Pancreas (tissue), 10 donors: ENCODE results near the gene SEC16A. TPM values are rescaled to one million over a fixed set of nuclear protein-coding genes. Genes with fewer than 3 reads are reported as not detected.

ENCODE experiments used
- ATAC-seq, 4 donors: fragments of 200-7000 bp; cut with Tn5 transposase; one replicate each; pipeline versions ENCODE4 v1.8.0 to v1.9.1; 2020; ENCODE audit warnings: mild to moderate bottlenecking in 4 of 4, moderate library complexity in 4 of 4
- DNase-seq, 6 donors: peaks; one replicate each; pipeline ENCODE4 v3.0.0-alpha.2; 2020
- FAIRE-seq: peaks from 2 replicates; lab custom pipeline; 2012; peaks lifted over from hg19 to GRCh38; lab: Jason Lieb, UNC
- H3K27ac ChIP-seq, 4 donors: fragments of 200-600 bp; sonication (generic); 1 replicate in 3 of 4; 2 replicates in 1 of 4; pipeline versions ENCODE4 v1.5.0 to v1.8.0; 2020
- H3K27me3 ChIP-seq, 4 donors: fragments of 200-600 bp; one replicate each; pipeline ENCODE4 v1.8.0; 2021
- H3K36me3 ChIP-seq, 3 donors: fragments of 200-600 bp; sonication (generic) in 1 of 3; one replicate each; pipeline versions ENCODE4 v1.5.0 to v1.8.0; 2020 to 2021
- H3K4me1 ChIP-seq, 3 donors: fragments of 200-600 bp; one replicate each; pipeline ENCODE4 v1.8.0; 2021
- H3K4me3 ChIP-seq, 4 donors: fragments of 200-600 bp; sonication (generic) in 2 of 4; one replicate each; pipeline versions ENCODE4 v1.5.0 to v1.8.0; 2020 to 2021
- H3K9me3 ChIP-seq, 4 donors: fragments of 200-600 bp; one replicate each; pipeline ENCODE4 v1.8.0; 2021
- WGBS, 2 donors: extraction: QIAGEN DNeasy Blood & Tissue Kit; methylation state at CpG; one replicate each; pipeline ENCODE4 v1.1.7; 2013; 5-methylcytosine and 5-hydroxymethylcytosine counted together
- intact Hi-C, 3 donors: fragments of 100-400 bp; cut with DNase I; formaldehyde crosslinking; loops; one replicate each; pipeline versions ENCODE4 v1.11.1 to v1.14.2; 2022
- polyA plus RNA-seq, 2 donors: library from polyadenylated mRNA; stranded (reverse); fragments of 200-250 nt; gene quantifications; one replicate each; pipeline ENCODE4 v1.2.3, GENCODE V29; 2013
- total RNA-seq, 6 donors: library from RNA; stranded (reverse); fragmentation: NEBNext Ultra II Directional in 4 of 6; extraction: Animal tissue kit (Norgen Biotek cat#: 25700) in 4 of 6; gene quantifications; one replicate each; pipeline versions ENCODE4 v1.2.1 to v1.2.4, GENCODE V29; 2021 to 2023
- TF ChIP-seq, protein P1 (sequence below), 4 donors: fragments of 200-600 bp; sonication (generic) in 3 of 4; IDR thresholded peaks; one replicate each; pipeline versions ENCODE4 v1.5.0 to v1.8.0; 2021; ENCODE audit warnings: antibody characterized with exemption in 4 of 4
- donor health status: healthy with polysubstance abuse.
- donor health status: DM: no; HTN: no; CAD: no; lungs with moderate emphysema.
- donor health status: DM: no; HTN: no; CAD: no.
- donor health status: control.
- donor health status: control.
- donor health status: Bipolar disorder and iron deficiency.
- donor health status: DM: yes; HTN: yes; CAD: no.
- donor health status: DM: no; HTN: no; CAD: no.
- donor health status: DM: no; HTN: no; CAD: no.
- donor health status: DM: yes; HTN: yes; CAD: no.

Gene SEC16A
- total and polyA plus RNA-seq, 8 donors: 32.1 to 66.9 (median 40.8) TPM

DNA sequence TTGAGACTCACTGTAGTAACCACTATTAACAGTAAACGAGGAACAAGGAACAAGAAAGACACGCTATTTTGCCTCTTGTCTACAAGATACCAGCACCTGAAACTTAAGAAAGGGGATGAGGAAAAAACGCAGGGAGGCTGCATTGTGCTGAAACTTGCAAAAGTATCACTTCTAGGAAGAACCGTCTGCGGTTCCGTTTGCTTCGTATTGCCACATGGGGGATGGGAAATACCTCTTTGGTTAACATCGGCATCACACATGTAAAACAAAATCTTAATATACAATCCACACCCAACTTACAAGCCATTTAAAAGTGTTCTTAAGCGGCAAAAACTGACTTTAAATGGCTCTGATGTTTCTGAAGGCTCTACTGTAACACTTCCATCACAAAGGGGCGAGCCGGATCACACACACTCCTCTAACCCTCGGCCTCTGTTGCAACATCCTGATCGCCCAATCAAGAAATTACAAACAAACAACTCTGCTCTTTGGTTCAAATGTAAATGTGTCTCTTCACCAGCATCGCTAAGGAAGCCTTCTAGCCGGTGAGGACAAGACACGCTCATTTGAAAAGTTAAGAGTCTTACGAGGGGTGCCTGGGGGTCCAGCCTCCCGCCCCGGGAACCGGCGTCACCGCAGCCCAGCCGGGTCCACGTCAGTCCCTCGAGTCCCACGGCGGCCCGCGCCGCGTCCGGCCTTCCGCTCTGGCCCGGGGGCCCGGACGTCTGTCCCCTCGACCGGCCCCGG lies 621 bp downstream of the SEC16A start:
- TF ChIP-seq, protein P1, sequence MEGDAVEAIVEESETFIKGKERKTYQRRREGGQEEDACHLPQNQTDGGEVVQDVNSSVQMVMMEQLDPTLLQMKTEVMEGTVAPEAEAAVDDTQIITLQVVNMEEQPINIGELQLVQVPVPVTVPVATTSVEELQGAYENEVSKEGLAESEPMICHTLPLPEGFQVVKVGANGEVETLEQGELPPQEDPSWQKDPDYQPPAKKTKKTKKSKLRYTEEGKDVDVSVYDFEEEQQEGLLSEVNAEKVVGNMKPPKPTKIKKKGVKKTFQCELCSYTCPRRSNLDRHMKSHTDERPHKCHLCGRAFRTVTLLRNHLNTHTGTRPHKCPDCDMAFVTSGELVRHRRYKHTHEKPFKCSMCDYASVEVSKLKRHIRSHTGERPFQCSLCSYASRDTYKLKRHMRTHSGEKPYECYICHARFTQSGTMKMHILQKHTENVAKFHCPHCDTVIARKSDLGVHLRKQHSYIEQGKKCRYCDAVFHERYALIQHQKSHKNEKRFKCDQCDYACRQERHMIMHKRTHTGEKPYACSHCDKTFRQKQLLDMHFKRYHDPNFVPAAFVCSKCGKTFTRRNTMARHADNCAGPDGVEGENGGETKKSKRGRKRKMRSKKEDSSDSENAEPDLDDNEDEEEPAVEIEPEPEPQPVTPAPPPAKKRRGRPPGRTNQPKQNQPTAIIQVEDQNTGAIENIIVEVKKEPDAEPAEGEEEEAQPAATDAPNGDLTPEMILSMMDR (IDR thresholded peaks at IDR 0.05): no peak
- peaks cover 15 to 28% (median 22%) of the 10 kb centered on the region in 3 donors for H3K4me1 ChIP-seq
- ATAC-seq: no peak
- no peaks in the 10 kb centered on the region for H3K27me3 ChIP-seq
- peak overlapping the region; percentile 91 to 98 (median 96) for H3K27ac ChIP-seq
- H3K36me3 ChIP-seq: peaks cover 0 to 2% (median under 1%) of the 10 kb centered on the region in 3 donors
- intact Hi-C loops: loop anchor here in 1 of 3 donors (10.0 kb wide), 1 partner anchor 233 kb away; the partner anchor contains the start of gene DIPK1B
- no peak for DNase-seq
- no peak for FAIRE-seq
- no peaks in the 10 kb centered on the region for H3K9me3 ChIP-seq
- H3K4me3 ChIP-seq: peak overlapping the region; percentile 70 to 99 (median 94)
- 0 to 1% methylated on average over 35 to 39 of the region's 39 CpGs for whole genome bisulfite sequencing, 2 donors

DNA sequence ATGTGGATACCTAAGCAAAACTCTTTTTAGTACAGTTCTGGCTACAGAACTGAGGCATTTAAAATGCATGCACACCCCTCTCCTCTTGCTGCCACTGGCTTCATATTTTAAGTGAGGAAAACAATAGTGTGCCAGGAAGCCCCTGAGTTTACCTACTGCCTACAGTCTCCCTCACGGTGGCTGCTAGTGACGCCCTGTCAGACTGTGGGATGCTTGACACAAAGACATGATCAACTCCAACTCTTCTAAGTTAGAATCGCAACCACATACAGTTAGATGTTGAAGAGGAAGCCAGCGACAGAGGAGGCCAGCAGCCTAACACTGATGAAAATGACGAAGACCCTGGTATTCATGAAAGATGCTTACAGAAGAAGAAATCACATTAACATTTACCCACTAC lies 1.3 kb downstream of the SEC16A start:
- FAIRE-seq: no peak

DNA sequence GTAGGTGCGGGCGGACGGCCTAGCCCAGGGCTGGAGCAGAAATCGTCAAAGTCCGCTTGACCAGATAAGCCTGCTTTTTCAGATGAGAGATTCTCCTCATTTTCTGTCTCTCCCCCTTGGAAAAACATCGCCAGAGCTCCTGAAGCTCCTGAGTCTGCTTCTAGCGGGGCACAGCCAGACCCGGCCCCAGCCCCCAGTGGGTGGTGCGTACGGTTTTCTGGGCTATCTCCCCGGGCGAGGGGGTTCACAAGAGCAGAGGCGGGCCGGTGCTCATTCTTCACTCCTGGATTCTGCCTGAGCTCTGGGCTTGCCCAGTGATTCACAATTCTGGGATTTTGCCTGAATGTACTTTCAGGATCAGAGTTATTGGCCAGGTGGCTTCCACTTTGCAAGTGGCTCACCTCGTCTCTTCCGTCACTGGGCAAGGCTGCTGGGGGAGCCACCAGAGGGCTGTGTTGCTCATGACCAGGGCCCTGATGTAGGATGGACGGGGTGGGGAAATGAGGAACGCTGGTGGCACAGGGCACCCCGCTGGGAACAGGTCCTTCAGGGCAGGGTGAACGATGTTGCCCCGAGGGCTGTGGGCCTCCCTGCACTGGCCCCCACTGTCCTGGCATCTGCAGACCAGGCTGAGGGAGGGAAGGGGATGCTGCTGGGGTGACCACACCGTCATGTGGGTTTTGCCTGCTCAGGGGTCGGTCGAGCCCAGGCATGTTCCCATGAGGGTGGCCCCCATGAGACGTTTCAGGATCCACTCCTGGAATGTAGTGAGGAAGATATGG lies 6.3 kb downstream of the SEC16A start:
- Histone ChIP-seq H3K4me1 (peaks cover 4 to 10% (median 7%) of the 10 kb centered on the region in 3 donors), H3K9me3 (no peaks in the 10 kb centered on the region), H3K27ac (no peak overlapping the region), H3K36me3 (peaks cover 4 to 55% (median 39%) of the 10 kb centered on the region in 3 donors), H3K27me3 (no peaks in the 10 kb centered on the region), H3K4me3 (no peak overlapping the region)
- WGBS, 2 donors: 88 to 92% methylated on average over 25 of the region's 25 CpGs
- ATAC-seq (no peak), FAIRE-seq (no peak), DNase-seq (peak in 1 of 6 donors; percentile 63)
- intact Hi-C loops: no loop called here
- TF ChIP-seq, protein P1 (IDR thresholded peaks at IDR 0.05): no peak

More for the DNA sequence above, 1.3 kb downstream of the SEC16A start:
- intact Hi-C loops: loop anchor here in 1 of 3 donors (10.0 kb wide), 1 partner anchor 233 kb away; the partner anchor contains the start of gene DIPK1B
- Histone ChIP-seq H3K4me3 (peak overlapping the region in 2 of 4 donors; percentile 97 to 99), H3K36me3 (peaks cover 0 to 9% (median 7%) of the 10 kb centered on the region in 3 donors), H3K27ac (peak overlapping the region in 1 of 4 donors; percentile 98), H3K27me3 (no peaks in the 10 kb centered on the region), H3K4me1 (peaks cover 15 to 28% (median 22%) of the 10 kb centered on the region in 3 donors), H3K9me3 (no peaks in the 10 kb centered on the region)
- TF ChIP-seq, protein P1 (IDR thresholded peaks at IDR 0.05): no peak
- 29% methylated on average over 5 of the region's 5 CpGs for WGBS, 2 donors
- ATAC-seq (no peak), DNase-seq (no peak)

DNA sequence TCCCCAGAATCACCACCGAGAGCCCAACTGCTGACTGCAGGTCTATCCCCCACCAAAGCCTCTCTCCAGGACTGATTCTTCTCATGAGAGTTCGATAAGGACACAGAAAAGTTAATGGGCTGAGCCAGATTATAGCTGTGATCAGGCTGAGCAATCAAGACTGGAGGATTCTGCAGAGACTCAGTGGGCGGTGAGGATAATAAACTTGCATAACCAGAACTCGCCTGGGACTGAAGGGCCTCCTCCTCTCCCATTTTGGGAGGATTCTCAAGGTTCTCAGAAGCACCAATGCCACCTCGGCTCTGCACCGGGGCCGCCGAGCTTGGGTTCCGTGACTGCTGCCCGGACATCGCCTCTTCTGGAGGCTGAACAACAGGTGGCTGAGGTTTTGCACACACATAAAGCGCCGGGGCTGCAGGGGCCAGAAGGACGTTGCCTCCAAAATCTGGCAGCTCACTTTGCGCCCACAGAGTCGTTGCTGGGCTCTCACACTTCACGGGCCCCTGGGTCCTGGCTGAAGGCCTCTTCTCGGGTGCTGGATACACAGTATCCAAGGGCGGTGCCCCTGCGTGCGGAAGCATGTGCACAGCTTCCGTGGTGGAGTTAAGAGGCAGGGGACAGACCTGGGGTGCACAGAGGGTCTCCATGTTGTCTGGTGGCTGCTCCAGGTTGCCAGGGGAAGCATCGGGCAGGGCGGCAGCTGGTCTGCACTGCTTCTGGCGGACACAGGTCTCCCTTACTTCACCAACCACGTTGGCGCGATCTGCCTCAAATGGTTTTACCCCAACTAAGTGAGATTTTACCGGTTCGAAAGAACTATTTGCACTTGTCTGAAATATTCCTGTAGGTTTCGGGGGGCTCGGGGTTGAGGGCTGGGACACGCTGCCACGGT lies 7.6 kb downstream of the SEC16A start:
- H3K27me3 ChIP-seq: no peaks in the 10 kb centered on the region
- no peak overlapping the region for H3K4me3 ChIP-seq
- H3K4me1 ChIP-seq: peaks cover 0 to 6% (median 3%) of the 10 kb centered on the region in 3 donors
- H3K36me3 ChIP-seq: peaks cover 7 to 68% (median 47%) of the 10 kb centered on the region in 3 donors
- ATAC-seq (no peak), FAIRE-seq (no peak), DNase-seq (peak in 1 of 6 donors; percentile 50)
- WGBS, 2 donors: 89 to 93% methylated on average over 34 of the region's 34 CpGs
- no peak overlapping the region for H3K27ac ChIP-seq
- TF ChIP-seq, protein P1 (IDR thresholded peaks at IDR 0.05): no peak
- intact Hi-C loops: no loop called here
- no peaks in the 10 kb centered on the region for H3K9me3 ChIP-seq
